IPS-NIHi11 (cell line): Measurements from ENCODE around the gene C1QTNF8.

Source experiments
- DNase-seq: peaks from one replicate; pipeline ENCODE4 v3.0.0; 2012; ENCODE audit warnings: mixed read lengths, low spot score

C1QTNF8 gene

DNA sequence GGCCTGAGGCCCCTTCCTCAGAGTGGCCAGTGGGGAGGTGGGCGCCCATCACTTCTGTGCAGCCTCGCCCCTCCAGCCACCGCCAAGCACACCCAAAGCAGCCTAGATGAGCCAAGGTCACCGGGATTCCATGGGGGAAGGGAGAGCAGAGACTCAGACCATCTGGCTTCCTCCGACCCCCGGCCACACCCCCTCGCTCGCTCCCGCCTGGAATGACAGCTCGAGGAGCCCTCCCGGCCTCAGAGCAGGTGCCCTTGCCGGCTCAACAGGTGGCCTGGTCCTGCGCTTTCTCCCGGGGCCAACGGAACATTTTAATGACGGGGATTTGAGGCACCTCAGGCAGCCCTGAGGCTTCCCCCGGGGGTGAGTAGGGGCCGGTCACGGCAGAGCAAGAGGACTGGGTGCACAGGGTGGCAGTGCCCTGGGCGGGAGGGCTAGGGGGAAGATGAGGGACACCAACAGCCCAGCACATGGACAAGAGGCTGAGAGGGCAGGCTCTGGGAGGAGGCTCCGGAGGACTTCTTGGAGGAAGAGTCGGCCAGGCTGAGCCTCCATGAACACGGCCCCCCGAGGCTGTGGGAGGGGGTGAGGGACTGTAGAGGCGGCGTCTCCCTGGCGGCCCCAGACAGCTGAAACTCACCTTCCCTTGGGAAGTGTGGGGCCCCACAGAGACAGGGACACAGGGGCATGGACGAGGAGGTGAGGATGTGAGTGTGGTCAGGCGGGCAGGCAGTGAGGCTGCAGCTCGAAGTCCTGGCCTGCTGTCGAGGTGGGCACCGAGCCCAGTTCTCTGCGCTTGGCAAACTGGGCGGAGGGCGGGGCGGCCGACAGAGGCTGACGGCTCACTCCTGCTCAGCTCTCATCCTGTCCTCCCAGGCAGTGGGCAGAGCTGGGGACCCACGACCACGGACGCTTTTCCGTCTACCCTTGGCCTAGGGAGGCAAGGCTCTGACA, 12.5 kb upstream of the C1QTNF8 start:
- no peak for DNase-seq

DNA sequence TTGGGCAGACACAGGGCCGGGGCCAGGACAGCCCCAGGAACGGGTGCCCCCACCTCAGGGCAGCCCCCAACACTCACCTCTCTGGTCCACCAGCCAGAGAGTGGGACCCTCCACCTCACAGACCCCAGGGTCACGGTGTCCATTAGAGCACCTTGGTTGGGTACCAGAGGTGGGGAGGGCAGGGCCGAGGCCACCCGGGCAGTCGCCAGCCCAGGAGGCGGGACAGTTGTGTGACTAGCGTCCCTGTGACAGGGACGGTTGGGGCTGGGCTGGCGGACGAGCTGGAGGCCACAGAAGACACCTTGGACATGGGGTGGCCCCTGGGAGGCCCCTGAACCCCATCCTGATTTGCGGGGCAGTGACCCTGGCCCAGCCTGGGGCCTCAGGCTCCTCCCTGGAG, 11.7 kb upstream of the C1QTNF8 start:
- no peak for DNase-seq

DNA sequence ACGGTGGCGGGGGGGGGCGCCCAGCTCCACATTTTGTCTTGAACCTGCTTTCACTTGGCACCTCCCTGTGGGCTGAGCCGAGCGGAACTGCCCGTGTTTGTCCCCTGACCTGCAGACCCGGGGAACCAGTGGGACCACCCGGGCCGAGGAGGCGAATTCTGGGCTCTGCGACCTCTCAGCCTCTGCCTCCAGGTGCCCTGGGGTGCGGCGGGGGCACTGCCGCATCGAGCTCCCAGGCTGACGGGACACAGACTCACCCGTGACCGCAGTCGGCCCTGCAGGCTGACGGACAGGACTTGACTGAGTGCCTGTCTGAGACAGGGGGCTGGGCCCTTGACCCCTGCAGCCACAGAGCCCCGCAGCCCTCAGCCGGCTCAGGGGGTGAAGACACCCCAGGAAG, 11.1 kb upstream of the C1QTNF8 start:
- no peak for DNase-seq

DNA sequence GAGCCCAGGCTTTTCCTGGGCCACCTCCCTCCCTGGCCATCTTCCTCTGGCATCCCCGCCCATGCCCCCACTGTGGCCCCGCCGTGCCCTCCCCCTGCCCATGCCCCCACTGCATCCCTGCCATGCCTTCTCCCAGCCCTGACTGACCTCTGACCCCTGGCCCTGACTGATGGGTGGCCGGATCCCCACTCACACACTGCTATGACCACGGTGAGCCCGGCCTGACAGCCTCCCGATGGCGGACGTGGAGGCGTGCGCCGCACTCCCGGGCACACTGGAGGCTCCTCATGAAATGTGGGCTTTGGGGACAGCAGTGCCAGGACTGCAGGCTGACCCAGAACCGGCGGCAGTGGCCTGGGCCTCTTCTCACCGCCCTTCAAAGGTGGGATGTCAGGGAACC, 10.6 kb upstream of the C1QTNF8 start:
- no peak for DNase-seq

DNA sequence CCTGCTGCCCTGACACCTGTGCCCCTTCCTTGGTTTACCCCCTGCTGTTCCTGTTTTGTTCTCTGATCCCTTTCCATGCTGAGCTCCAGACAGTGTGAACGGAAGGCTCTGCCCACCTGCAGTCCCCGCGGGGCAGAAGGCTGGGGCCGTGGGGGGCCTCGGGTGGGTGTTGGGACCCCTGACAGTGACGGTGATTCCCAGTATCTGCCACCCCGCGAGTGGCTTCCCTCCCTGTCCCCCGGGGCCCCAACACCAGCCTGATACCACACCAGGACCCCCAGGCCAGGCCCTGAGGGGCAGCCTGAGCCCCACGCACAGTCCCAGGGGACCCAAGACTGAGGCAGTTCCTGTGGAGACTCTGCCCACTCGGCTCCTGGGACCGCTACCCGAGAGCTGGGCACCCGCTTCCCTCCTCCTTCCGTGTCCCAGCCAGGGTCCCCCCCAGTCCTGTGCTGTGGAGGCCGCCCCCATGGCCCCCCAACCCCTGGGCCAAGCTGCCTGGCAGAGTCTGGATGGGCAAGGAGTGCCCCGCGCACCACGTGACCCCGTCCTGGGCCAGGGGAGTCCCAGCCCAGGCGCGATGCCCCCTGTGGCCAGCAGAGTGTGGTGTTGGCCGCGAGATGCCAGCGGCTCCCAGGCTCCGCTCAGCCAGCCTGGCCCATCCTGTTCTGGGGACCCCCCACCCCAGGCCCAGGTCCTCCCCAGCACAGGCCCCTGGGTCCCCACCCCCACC, 10.0 kb upstream of the C1QTNF8 start:
- peak; percentile 98 for DNase-seq

DNA sequence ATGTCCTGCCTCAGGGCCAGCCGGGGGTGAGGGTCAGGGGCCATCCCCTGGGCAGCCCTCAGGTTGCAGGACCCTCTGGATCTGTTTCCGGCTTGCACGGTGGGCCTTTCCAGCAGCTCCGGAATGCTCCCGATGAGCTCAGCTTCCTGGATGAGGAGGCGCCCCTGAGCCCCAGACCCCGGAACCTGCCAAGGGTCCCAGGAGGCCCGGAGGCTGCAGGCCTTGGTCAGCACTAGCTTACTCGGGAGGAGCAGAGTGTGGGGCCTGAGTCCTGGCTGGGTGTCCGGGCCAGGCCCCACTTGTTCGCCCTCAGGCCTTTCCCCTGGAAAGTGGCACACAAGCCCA, 7.6 kb upstream of the C1QTNF8 start:
- DNase-seq, result no peak

DNA sequence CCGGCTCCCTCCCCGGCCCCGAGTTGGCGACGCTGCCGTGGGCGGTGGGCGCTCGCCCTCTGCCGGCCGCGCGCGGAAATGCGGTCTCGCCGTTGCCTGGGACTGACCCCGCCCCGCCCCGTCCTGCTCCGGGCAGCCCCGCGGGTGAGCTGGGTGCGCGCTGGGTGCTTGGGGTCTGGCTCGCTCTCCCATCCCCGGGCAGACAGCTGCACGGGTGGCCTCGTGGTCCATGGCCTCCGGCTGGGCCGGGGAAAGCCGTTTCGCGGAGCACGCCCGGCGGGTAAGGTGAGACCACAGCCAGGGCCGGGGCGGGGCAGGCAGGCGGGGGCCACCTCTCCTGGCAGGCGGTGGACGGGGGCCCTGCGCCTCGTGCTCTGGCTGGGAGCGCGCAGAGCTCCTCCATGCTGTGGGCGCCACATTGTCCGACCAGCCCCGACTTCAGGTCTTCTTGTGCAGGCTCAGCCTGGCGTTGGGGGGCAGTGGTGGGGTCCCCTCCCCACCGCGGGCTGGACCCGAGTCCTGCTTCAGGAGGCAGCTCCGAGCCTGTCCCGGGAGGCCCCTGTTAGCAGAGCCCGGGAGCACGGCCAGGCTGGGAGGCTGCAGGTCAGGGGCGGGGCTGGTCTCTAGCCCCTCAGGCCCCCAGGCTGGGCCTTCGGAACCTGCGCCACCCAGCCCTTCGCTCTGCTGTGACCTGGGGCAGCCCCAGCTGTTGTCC, 7.0 kb upstream of the C1QTNF8 start:
- peak; percentile 96 for DNase-seq

DNA sequence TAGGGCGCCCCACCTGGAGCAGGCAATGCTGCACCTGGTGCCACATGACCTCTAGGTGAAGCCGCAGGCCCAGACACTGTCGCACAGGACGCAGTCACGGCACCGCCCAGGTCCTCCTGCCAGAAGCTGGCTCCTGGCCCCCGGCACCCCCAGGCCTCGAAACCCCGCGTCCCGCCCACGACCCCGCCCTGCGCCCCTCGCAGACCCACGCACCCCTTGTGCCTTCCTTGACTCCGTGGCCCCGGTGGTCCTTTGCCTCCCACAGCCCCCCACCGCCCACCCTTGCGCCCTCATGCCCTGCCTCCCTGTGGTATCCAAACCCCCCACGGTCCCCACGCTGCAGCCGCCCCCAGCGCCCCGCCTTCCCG, 6.3 kb upstream of the C1QTNF8 start:
- no peak for DNase-seq

DNA sequence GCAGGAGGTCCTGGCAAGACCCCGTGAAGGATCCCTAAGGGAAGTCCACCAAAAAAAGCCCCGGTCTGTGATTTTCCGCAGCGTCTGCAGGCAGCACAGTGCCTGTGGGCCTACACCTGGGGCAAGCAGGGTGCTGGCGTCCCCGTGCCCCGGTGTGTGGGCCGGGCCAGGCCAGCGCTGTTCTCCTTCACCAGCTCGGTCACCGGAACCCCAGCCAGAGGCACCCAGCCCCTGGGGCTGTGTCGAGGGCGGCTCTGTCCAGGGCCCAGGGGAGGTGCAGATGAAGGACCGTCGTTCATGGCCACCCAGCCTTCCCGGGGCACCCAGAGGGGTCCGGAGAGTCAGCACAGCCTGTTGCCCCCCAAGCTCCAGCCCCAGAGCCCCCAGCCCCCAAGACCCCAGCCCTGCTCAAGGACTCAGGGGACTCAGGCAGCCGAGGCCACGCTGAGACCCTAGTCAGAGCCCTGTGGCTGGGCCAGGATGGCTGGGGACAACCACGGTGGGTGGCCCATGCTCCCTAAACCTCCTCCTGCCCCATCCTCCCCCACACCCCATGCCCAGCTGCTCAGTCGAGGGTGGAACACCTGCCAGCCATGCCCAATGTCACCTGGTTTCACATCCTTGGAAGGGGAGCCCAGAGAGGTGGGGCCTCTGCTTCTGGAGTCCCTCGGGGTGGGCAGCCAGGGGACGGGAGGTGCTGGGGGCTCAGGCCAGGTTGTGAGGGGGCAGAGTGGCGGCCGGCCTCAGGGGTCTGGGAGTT, 5.7 kb upstream of the C1QTNF8 start:
- DNase-seq, result no peak

DNA sequence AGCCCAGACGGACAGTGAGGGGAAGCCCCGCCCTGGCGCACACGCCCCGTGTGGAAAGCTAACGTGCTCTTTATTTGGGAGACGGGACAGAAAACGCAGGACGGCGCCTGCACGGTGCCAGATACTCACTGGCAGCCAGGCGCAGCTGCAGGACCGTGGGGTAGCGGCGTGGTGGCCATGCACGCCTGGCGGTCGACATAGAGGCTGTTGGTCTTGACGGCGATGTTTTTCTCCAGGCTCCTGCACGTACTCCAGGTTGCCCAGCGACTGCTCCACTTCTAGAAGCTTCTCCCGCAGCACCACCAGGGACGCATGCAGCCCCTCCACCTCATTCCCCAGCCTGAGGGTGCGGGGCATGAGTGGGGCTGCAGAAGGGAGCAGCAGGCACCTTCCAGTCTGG, 5.1 kb upstream of the C1QTNF8 start:
- no peak for DNase-seq

DNA sequence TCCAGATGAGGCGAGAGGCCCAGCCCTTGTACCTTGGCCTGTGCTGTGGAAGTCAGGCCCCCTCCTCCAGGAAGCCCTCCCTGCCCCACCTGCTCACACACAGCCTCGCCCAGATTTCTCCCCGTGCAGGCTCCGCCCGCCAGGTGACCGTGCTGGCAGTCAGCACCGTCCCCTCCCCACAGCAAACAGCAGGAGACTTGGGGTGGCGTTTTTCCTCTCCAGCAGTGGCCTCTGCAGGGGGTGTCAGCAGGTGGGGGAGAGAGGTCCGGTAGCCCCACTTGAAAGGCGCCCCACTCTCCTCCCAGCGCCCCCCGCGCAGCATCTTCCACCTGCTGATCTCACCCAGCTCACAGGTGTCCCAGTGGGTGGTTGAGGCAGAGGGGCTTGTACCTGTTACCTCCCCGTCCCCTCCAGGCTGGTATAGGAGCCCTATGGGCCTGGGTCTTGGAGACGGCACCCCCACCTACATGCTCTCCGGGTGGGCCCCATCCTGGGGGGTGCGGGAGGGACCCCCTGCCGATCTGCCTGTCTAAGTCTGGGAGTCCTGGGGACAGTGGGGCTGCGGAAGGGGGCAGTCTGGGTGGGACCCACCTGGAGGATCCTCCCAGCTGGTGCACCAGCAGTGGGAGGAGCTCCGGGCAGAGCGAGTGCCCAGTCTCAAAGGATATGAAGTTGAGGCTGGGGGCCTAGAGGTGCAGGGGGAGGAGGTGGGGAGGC, 4.2 kb upstream of the C1QTNF8 start:
- DNase-seq, result no peak

DNA sequence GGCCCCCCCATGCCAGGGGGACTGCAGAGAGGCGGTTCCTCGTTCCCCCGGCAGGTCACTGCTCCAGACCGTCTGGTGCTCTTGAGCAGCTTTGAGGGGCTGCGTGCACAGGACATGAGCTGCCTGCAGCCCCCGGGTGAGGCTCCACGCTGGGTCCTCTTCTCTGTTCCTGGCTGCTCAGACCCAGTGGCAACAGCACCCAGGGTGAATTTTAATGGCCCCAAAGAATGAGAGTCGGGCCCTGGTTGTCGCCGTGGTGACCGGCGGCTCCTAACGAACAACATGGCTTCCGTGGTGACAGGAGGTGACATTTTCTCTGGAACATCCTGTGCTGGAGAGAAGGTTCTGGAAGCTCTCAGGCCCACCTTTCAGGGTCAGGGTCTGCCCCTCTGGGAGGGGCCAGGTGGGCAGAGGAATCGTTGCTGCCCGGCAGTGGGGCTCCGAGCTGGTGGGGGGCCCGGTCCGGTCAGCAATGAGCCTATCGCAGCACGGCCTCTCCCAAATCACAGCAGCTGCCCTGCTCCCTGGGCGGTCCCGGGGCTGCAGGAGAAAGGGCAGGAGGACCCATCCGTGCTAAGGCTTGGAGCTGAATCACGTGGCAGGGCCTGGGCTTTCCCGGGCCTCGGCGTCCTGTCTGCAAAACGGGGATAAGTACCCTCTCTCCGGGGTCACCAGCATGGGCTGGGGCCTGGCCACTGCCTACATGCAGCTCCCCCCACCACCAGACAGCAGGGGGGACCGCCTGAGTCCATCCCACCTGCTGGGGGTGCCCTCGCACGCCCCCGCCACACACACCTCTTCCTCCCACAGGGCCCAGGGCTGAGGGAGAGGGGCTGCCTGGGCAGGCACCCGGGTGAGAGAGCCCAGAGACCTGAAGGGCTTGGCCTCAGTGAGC, 3.4 kb upstream of the C1QTNF8 start:
- no peak for DNase-seq

DNA sequence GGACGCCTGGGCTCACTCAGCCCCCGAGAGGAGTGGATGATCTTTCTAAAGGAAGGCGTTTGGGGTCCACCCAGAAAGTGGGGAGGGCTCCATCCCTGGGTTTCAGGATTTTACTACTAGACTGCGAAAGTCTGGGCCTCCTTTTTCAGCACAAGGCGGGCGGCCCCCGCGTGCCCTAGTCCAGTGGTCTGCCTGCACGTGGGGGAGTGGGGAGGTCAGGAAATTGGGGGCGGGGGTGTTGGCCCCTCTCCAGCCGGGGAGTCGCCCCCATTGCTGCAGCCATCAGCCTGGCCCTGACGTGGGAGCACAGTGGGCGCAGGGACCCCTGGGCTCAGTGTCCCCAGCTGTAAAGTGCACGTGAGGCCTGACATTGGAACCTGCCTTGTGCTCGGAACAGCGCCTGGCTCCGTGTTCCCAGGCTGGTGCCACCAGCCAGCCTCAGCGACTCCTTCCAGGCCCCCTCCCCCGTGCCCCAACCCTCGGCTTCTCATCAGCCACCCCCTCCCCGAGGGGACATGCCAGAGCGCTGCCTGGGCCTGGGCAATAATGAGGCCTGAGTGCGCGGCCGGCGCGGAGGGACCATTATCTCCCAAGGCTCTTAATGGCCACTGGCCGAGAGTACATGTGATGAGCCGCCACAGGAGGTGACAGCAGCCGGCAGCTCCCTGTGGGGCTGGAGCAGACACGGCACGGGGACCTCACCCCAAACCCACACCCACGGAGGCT, 2.4 kb upstream of the C1QTNF8 start:
- no peak for DNase-seq

DNA sequence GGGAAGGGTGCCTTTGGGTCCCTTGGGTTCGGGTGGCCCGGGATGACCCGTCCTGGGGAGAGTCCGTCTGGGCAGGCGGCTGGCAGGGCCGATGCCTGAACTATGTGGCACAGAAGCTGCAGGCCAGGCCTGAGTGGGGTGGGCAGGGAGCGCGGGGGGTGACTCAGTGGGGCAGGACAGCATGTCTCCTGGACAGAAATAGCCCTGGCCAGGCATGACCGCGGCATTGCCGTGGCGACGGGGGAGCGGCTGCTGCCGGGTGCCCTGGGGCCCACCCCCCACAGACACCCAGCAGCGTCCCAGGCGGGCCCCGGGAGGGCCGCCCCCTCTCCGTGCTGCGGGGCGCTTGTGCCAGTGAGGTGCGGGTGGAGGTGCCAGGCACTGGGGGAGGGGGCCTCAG, 1.8 kb upstream of the C1QTNF8 start:
- no peak for DNase-seq

DNA sequence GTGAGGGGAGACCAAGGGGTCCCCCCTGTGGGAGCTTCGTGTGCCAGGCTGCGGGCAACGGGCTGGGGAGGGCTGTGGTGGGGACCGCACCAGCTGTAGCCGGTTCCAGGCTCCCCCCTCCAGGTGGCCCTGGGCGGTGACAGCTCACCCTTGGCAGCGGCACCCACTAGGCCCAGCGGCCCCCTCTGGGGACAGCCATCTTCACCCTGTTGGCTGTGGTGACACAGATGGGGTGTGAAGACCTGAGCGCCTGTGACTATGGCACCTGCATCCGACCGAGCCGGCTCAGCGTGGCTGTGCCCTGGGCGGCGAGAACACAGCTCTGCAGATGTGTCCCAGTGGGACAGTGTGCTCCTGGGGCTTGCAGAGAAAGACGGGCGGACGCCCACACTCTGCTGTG, 1.1 kb upstream of the C1QTNF8 start:
- no peak for DNase-seq

DNA sequence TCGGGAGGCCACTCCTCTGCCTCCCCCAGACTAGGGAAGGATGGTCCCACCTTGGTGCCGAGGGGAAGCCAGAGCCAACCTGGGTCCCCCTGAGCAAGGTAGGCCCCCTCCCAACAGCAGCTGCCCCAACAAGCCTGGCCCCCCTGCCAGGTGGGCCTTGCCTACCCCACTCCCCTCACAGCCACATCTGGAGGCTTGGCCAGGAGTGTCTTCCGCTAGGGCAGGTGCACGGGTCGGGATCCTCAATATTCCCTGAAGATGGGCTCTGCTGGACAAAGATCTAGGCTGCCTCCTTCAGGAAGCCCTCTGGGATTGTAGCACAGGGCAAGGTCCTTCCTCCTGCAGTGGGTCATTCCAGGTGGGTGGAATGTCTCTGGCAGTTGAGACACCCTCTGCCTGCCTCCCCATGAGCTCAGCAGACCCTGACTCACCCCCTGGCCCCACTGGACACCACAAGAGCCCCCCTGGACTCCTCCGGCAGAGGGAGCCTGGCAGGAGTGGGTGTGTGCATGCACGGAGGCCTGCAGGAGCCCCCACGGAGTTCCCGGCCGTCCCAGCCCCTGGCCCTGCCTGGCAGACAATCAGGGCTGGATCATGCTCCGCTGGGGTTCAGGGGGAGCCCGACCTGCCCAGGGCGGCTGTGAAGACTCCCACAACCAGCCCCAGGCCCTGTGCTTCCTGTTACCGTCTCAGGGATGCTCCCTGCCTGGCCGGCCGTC, 435 bp downstream of the C1QTNF8 start:
- no peak for DNase-seq

DNA sequence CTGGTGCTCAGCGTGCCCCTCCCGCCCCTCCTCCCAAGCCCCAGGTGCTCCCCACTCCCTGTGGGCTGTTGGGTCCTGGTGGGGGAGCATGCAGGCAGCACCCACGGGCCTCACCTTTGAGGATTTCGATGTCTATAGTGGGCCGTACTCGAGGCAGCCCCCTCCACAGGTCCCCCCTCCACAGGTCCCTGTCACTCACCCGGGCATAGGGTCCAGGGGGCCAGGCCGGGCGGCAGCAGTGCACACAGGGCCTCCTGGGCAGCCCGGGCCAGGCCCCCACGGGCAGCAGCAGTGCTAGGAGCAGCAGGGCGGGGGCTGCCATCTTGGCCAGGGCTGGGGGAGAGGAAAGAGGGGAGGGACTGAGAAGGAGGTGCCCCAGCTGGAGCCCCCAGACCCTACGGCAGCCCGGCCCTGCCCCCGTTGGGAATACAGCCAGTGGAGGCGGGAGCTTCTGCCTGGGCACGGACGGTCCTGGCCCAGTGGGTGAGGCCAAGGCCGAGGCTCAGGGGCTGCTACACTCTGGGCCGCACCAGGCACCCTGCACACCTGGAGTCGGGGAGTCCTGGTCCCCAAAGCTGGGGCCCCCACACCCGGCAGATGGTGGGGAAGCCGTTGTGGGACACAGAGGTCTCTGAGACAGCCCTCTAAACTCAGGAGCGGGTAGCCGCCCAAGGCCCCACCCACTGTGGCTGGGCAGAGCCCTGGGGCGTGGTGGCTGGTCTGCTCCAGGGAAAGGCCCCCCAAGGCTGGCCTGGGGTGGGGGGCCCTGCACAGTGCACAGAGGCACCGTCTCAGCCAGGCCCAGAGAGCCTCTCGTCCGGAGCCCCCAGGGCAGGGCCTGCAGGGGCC, 1.2 kb downstream of the C1QTNF8 start:
- DNase-seq, result no peak

DNA sequence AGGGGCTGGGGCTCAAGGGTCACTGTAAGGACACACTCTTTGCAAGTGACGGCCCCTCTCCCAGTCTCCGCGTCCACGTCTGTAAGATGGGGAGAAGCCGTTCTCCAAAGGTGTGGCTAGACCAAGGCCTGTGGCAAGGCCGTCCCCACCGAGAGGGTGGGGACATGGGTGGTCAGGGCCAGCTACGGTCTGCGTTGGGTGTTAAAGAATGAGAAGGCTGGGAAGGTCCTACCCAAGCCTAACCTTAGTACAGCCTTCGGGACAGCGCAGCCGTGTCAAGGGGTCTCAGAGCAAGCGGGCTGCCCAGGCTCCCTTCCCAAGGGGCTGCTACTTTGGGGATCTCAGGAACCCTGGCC, 1.9 kb downstream of the C1QTNF8 start:
- no peak for DNase-seq
